NT2/D1 (cell line): Measurements from ENCODE around the gene DHX16.

Experiments used
- SUZ12 ChIP-seq: IDR thresholded peaks from 2 replicates; pipeline ENCODE4 v1.6.1; 2011; ENCODE audit not compliant: insufficient read length, insufficient read depth; ENCODE audit errors: extremely low read depth
- YY1 ChIP-seq: IDR thresholded peaks from 2 replicates; pipeline ENCODE4 v1.6.1; 2011; ENCODE audit not compliant: insufficient read length, insufficient read depth
- ZNF274 ChIP-seq: IDR thresholded peaks from 2 replicates; pipeline ENCODE4 v1.6.1; 2011; ENCODE audit warnings: mild to moderate bottlenecking, low read depth, low read length

DNA sequence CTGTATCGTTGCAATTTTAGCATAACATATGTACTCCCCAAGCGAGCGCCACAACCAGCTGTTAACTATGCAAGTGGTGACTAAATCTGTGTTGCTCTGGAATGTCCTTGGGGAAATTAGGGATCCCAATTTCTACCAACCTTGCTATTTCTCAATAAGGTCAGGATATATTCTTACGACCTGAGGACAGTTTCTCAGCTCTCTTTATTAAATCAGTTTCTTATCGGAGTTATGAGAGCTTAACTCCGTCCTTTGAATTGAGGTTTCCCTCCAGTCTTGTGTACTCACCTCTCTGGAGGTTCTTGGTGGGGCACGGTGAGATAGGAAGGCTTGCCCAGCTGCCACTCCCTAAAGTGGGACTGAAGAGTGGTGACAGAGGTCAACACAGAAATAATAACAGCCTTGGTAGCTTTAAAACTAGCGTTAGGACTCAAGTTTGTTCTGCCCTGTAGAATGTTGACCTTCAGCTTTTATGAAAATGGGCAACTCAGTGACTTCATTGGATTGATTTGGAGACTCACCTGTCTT, 54.5 kb downstream of the DHX16 start:
- TF ChIP-seq YY1, result no peak
- TF ChIP-seq SUZ12, result no peak
- no peak for TF ChIP-seq ZNF274
